DMS53 treated with DMSO at 0.1 percent for 48 hours (cell line): ENCODE data around the gene CACNA1C.

Experiments
- DNase-seq: peaks from one replicate; lab custom pipeline; 2025; ENCODE audit not compliant: unreplicated experiment; lab: John Stamatoyannopoulos, UW

The CACNA1C gene

GRCh38 chr12:2052826-2053678 lies at the start of gene CACNA1C:
Gene CACNA1C (plus strand): TSS chr12:2052987. CDS start chr12:2053563, 576 bp downstream.
- DNase-seq = no peak

DNA sequence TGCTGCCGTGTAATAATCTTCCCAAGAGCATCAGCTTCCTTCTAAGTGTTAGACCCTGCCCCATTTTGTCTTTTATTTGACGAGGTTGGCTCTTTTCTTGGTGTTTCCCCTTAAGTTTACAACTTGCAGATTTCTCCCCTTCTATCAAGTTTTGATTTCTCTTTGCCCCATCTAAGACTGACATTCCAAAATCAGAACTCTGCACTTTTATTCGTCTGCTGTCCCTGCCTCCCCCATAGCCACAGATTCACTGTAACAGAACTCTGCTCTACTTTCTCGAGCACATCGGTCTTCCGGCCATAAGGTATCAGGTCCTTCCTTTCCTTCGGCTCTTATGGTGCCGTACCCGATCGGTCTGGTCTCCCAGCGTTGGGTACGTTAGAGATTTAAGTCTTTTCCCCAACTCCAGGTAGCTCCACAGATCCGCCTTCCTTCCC lies 49.1 kb upstream of the CACNA1C start:
- DNase-seq = peak; percentile 56

DNA sequence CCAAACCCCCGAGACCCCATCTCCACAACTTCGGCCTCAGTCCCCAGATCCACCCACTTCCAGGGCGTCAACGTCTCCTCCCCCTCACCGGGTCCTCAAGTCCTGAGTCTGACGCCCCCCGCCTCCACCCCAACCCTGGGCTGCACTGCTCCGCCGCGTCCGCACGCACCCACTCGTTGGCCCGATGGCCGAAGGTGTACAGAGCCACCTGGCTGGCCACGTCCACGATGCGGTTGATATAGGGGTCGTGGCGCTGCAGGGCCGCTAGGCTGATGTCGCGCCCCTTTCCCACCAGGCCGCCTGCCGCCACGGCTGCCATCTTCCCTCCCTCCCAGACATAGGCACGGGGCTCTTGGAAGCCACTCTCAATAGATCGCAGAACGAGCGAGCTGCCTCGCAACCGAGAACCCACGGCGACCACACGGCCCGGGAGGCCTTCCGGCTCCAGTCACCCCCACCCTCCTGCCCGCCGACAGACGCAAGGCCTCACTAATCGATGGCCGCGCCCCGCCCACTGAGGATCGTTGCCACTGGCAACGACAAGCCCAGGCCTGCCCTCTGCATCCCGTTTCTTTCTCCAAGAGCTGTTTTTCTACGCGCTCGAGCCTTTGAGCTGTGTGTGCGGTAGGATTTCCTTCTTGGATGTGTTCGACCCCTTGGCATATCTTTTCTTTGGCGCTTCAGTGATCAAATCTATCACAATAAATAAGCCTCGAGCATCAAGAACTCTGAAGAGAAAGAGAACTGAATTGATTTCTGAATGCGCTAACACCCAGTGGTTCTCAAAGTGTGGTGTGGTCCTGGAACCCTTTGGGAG lies 48.5 kb upstream of the CACNA1C start, which contains the start of gene DCP1B:
Gene DCP1B (minus strand): TSS at position 345 of the 817 bp plus-strand sequence. CDS start 26 bp downstream, at position 319.
- peak; percentile 97 for DNase-seq

- no peak for DNase-seq
Observed at GRCh38 chr12:2008677-2009076, 44.1 kb upstream of the CACNA1C start.

DNA sequence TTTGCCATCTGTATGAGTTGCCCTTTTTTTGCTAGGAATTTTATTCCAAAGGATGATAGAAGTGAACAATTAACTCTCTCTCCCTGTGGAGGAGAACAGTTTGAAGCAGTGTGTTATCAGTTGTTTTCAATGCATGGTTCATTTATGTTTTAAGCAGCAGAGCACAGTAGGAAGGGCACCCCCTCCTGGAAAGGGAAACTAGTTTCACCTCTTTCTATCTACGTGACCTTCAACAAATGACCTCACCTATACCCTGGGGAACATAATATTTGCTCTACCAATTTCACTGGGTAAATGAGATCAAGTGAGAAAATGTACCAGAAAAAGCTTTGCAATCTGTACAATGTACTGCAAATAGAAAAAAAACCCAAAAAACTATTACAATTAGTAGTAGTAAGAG lies 43.2 kb upstream of the CACNA1C start:
- DNase-seq = no peak

DNA sequence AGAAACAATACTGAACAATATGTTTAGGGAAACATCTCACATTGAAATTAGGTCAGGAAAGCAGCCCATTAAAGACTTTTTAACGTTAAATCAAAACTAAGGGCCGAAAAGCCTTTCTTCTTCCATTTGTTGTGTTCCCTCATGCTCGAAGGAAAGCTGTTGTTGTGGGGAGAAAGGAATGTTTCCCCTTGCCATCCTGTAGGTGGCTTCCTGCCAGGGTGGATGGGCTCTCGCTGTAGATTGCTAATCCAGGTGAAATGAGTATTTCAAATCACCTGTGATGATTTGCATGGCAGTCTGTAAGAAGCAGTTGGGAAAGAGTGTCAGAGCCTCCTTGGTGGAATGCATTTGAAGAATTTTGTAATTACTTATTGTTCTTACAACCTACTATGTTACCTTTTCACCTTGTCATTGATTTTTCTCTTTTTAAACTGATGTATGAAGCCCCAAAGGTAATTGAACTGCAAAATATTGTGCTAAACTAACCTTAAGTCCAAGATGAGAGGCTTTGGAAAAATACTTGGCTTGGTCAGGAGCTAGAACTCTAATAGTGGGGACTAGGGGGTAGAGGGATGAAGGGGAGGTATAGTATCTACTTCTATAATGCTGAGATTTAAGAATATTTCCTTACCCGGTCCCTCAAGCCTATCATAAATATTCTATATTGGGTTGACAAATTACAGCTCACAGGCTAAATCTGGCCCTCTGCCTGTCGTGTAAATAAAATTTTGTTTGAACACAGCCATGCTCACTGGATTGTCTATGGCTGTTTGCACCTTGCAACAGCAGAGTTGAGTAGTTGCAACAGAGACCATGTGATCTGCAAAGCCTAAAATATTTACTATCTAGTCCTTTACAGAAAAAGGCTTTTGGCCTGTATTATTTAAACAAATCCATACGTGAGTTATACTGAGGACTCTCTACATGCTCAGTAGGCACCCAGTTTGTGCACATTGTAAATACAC lies 40.9 kb upstream of the CACNA1C start:
- DNase-seq = no peak

DNA sequence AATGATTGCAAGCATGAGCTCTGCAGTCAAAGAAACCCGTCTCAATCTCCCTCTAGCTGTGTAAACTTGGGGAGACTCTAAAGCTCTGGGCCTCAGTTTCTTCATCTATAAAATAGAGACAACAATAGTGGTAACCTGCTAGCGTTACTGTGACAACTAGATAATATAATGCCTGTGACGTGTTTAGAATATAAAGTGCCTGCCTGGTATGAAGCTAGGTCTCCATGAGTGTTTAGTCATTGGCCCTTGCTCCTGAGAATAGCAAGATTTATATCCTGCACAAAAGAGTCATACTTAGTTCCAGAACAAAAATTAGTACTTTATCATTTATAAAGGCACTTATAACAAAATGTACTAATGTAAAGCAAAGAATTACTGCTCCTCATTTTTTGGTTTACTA lies 39.7 kb upstream of the CACNA1C start:
- no peak for DNase-seq

- DNase-seq = no peak
Observed at GRCh38 chr12:2013527-2014223, 39.1 kb upstream of the CACNA1C start.

DNA sequence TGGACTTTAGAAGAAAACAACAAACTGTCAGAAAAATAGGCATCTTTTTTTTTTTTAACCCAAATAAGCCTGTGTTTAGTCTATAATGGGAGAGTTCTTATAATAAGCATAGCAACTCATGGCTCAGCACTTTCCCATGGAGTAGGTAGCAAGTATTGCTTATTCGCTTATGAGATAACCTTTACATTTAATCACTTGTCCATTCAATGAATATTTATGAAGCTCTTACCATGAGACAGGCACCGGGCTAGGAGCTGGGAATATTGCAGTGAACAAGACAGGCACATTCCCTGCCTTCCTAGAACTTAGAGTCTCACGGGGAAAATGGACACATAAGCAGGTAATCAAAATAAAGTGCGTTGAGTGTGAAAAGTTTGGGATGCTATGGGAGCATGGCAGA lies 38.6 kb upstream of the CACNA1C start:
- no peak for DNase-seq

DNA sequence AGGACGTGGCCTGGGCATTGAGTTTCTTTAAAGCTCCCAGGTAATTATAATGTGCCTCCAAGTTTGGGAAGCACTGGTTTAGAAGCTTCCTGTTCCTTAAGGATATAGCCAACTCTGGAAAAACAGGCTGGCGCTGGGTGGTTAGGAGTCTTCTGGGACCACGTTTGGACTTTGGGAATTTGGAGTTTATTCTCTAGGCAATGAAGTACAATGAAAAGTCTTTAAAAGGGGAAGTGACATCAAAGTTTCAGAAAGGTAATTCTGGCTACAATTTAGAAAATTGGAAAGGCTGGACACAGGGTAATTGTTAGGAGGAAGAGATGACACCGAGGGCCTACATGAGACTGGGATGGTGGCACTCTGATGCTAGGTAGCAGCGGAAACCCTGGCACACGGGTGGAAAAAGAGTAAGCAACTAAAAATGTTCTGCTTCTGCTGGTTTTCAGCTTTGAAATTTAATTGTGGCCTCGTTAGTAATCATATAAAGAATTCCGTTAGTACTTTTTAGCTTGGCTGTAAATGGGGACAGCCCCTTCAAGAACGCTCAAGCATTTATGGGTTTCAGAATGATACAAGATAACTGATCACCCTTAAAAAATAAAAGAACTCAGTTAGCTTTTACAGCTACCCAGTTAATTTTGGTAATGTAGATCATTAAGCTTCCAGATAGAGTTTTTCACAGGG lies 35.8 kb upstream of the CACNA1C start:
- no peak for DNase-seq

DNA sequence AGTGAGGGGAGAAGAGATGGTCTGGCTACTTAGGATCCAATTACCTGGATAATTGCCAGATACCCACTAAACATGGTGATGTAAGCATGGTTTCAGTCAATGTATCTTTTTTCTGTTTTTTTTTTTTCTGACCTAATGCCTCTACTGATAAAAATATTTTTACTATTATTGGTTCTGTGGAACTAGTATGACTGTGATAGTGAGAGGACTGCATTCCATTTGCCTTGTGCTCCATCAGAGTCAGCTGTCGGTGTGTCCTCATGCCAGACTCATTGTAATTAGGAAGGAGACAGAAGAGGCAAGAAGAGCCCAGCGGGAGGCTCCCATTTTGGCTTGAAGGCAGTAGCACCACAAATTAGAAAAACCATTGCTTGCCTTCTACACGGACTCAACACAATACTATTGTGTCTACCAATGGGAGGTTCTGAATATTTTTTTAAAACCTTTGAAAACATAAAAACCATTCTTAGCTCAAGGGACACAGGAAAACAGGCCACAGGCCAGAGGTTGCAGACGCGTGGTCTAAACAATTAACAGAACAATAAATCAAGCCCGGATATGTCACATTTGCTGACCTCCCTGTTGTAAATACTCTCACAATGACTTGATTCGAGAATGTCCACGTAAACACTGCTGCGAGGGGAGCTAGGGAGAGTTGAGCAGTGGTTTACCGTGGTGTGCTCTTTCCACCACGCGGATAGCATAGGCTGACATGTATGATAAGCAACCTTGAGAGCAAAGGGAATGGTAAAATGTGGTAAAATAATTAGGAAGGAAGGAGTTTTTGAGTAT lies 35.0 kb upstream of the CACNA1C start:
- no peak for DNase-seq

GRCh38 chr12:2018391-2018790 lies 34.4 kb upstream of the CACNA1C start:
- DNase-seq = no peak

GRCh38 chr12:2019126-2019525 lies 33.7 kb upstream of the CACNA1C start:
- DNase-seq = no peak

GRCh38 chr12:2020511-2020910 lies 32.3 kb upstream of the CACNA1C start:
- DNase-seq = no peak

DNA sequence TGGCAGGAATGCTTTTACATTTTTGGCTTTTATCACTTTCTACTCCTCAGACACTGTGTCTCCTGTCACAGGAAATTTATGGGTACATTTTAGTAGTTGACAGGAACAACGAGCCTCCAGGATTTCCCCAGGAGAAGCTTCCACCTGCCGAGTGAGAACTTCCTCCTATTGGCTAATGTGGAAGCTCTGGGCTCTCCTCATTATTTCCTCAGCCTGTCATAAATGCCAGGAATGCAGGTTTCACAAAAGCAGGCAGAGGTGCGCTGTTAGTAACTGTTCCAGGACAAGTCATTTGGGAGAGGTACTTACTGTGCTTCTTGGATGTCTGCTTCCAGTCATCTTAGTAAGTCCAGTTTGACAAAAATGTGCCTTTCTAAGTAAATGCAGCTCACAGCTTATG lies 29.4 kb upstream of the CACNA1C start:
- DNase-seq = no peak

GRCh38 chr12:2027351-2027750 lies 25.4 kb upstream of the CACNA1C start:
- DNase-seq = no peak

GRCh38 chr12:2029851-2030250 lies 22.9 kb upstream of the CACNA1C start:
- no peak for DNase-seq

- no peak for DNase-seq
Observed at GRCh38 chr12:2032506-2032905, 20.3 kb upstream of the CACNA1C start.
